Measurements from ENCODE around the gene ABCB8.
A peak's percentile ranks its signal among the peaks of the same experiment; 100 is the strongest.

Gene ABCB8

DNA sequence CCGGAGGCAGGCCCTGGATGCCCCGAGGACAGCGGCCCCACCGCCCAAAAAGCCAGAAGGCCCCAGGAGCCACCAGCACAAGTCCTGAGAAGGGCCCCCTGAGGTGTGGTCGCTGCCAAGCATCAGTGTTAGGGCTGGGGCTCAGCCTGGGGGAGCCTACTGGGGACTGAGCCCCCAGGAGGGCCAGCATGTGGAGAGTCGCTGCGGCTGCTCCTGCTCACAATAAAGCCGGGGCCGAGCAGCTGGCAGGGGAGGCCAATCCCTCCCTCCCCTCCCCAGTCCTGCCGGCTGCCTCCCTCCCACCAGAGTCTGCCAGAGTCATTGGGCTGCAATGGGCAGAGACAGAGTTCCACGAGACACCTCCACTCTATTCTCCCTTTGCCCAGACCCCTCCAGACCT lies 17.0 kb downstream of the ABCB8 start (continued):
- TF ChIP-seq, protein P1, sequence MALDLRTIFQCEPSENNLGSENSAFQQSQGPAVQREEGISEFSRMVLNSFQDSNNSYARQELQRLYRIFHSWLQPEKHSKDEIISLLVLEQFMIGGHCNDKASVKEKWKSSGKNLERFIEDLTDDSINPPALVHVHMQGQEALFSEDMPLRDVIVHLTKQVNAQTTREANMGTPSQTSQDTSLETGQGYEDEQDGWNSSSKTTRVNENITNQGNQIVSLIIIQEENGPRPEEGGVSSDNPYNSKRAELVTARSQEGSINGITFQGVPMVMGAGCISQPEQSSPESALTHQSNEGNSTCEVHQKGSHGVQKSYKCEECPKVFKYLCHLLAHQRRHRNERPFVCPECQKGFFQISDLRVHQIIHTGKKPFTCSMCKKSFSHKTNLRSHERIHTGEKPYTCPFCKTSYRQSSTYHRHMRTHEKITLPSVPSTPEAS (tag by site-specific recombination; IDR thresholded peaks at IDR 0.05), result no peak

DNA sequence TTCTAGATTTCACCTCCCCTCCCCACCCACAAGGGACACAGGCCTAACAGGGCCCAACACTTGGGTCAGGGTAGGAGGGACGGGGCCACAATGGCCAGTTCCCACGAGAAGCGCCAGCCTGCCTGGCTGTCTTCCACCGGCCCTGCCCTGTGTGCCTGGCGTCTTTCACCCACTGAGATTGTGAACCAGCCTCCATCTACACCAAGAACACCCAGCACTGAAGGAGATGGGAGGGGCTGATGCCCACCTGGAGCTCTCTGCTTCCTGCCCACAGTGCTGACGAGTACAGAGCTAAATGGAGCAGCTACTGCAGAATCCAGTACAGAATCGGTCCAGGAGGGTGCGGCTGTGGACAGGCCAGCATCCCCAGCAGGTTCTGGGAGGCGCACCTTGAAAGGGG lies 17.7 kb downstream of the ABCB8 start:
- no peak overlapping the region for H3K4me3 ChIP-seq (ENCODE audit: low read depth, low read length)
- peaks cover 0 to 36% of the 10 kb centered on the region in 2 experiments; a peak in 1 of 3 replicates for H3K36me3 ChIP-seq (ENCODE audit: control insufficient read depth in 2 of 2, insufficient read depth in 1 of 2, low read length in 2 of 2)
- CTCF ChIA-PET, result interaction anchor here (0.8 to 1.2 kb wide), 2 partner anchors 28 to 33 kb away, joined by 3 read pairs; no protein-coding TSS in a partner anchor
- POLR2A ChIA-PET, result interaction anchor here (1.4 kb wide), 1 partner anchor 18 kb away, joined by 4 read pairs; the partner anchor contains the start of gene ABCB8
- no peaks in the 10 kb centered on the region for H3K4me1 ChIP-seq (ENCODE audit: control insufficient read depth, insufficient read depth, low read length)
- no peak overlapping the region for H3K27ac ChIP-seq (ENCODE audit: extremely low read depth, low read depth, low read length)
- no peaks in the 10 kb centered on the region for H3K9me3 ChIP-seq (ENCODE audit: control insufficient read depth, insufficient read depth, low read depth, low read length)
- TF ChIP-seq ZNF501 (tag by site-specific recombination; IDR thresholded peaks at IDR 0.05) (no peak), ZNF626 (tag by site-specific recombination; IDR thresholded peaks at IDR 0.05) (no peak), ZNF19 (tag by site-specific recombination; IDR thresholded peaks at IDR 0.05; ENCODE audit: low read depth) (no peak), ZNF211 (tag by site-specific recombination; IDR thresholded peaks at IDR 0.05; ENCODE audit: low read depth) (no peak), HOXC10 (CRISPR knock-in tag; IDR thresholded peaks at IDR 0.05) (no peak), ZNF776 (tag by site-specific recombination; IDR thresholded peaks at IDR 0.05; ENCODE audit: borderline replicate concordance) (no peak)
- TF ChIP-seq, protein P2, sequence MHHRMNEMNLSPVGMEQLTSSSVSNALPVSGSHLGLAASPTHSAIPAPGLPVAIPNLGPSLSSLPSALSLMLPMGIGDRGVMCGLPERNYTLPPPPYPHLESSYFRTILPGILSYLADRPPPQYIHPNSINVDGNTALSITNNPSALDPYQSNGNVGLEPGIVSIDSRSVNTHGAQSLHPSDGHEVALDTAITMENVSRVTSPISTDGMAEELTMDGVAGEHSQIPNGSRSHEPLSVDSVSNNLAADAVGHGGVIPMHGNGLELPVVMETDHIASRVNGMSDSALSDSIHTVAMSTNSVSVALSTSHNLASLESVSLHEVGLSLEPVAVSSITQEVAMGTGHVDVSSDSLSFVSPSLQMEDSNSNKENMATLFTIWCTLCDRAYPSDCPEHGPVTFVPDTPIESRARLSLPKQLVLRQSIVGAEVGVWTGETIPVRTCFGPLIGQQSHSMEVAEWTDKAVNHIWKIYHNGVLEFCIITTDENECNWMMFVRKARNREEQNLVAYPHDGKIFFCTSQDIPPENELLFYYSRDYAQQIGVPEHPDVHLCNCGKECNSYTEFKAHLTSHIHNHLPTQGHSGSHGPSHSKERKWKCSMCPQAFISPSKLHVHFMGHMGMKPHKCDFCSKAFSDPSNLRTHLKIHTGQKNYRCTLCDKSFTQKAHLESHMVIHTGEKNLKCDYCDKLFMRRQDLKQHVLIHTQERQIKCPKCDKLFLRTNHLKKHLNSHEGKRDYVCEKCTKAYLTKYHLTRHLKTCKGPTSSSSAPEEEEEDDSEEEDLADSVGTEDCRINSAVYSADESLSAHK (tag by site-specific recombination; IDR thresholded peaks at IDR 0.05), result no peak
- TF ChIP-seq, protein P3, sequence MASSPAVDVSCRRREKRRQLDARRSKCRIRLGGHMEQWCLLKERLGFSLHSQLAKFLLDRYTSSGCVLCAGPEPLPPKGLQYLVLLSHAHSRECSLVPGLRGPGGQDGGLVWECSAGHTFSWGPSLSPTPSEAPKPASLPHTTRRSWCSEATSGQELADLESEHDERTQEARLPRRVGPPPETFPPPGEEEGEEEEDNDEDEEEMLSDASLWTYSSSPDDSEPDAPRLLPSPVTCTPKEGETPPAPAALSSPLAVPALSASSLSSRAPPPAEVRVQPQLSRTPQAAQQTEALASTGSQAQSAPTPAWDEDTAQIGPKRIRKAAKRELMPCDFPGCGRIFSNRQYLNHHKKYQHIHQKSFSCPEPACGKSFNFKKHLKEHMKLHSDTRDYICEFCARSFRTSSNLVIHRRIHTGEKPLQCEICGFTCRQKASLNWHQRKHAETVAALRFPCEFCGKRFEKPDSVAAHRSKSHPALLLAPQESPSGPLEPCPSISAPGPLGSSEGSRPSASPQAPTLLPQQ (tag by site-specific recombination; IDR thresholded peaks at IDR 0.05), result no peak
- TF ChIP-seq, protein P4, sequence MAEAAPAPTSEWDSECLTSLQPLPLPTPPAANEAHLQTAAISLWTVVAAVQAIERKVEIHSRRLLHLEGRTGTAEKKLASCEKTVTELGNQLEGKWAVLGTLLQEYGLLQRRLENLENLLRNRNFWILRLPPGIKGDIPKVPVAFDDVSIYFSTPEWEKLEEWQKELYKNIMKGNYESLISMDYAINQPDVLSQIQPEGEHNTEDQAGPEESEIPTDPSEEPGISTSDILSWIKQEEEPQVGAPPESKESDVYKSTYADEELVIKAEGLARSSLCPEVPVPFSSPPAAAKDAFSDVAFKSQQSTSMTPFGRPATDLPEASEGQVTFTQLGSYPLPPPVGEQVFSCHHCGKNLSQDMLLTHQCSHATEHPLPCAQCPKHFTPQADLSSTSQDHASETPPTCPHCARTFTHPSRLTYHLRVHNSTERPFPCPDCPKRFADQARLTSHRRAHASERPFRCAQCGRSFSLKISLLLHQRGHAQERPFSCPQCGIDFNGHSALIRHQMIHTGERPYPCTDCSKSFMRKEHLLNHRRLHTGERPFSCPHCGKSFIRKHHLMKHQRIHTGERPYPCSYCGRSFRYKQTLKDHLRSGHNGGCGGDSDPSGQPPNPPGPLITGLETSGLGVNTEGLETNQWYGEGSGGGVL (tag by site-specific recombination; IDR thresholded peaks at IDR 0.05), result no peak

DNA sequence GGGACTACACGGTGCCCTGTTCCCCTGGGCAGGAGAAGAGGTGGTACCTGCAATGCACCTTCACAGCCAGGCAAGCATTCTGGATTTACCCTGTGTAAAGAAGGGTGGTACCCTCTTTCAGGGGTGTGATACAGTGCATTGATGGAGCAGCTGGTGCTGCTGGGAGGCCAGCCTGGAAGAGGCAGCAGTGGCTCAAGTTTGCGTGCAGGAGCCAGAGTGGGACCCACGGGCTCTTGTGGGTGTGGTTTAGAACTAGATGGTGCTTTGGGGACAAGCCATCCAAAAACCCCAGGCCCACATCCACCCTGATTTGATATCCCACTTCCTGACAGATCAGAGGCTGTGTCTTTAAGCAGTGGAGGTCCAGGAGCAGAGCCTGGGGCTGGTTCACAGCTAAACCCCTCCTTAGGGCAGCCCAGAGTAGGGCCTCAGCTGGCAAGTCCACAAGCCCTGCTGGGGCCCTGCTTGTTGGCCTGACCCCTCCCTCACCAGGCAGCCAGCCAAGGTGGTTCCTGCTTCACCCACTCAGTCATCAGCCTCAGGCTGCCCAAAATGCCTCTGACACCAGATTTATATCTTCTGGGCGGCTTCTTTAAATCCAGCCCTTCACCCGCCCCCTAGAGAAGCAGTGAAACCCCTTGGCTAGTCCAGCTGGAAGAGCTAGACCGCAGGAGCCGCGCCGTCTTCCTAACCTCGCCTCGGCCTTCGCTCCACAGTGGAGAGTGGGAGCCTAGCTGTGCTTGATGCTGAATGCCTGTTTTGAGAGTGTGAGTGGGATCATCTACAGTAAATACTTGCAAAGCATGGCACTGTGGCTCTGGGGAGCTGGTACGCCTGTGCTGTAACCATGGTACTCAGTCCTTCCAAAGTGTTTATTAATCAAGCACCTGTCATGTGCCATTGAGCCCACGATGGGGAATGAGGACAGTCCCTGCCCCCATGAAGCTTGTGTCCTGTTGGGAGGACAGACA lies 18.6 kb downstream of the ABCB8 start:
- Histone ChIP-seq H3K36me3 (ENCODE audit: control insufficient read depth in 2 of 2, insufficient read depth in 1 of 2, low read length in 2 of 2) (peaks cover 0 to 27% of the 10 kb centered on the region in 2 experiments; a peak in 1 of 3 replicates), H3K27ac (ENCODE audit: extremely low read depth, low read depth, low read length) (no peak overlapping the region), H3K4me3 (ENCODE audit: low read depth, low read length) (no peak overlapping the region), H3K9me3 (ENCODE audit: control insufficient read depth, insufficient read depth, low read depth, low read length) (no peaks in the 10 kb centered on the region), H3K4me1 (ENCODE audit: control insufficient read depth, insufficient read depth, low read length) (no peaks in the 10 kb centered on the region)
- ChIA-PET CTCF (interaction anchor here (0.6 to 0.9 kb wide), 3 partner anchors 14 to 29 kb away, joined by 3 to 6 read pairs (median 3); no protein-coding TSS in a partner anchor), POLR2A (interaction anchor here (0.5 to 1.4 kb wide), 6 partner anchors 8 to 22 kb away, joined by 3 to 7 read pairs (median 4); partner anchors contain the start of genes ABCB8, ATG9B and CDK5)
- TF ChIP-seq EGR2 (tag by site-specific recombination; IDR thresholded peaks at IDR 0.05; ENCODE audit: low read depth) (peak; percentile 61), ZBTB48 (tag by site-specific recombination; IDR thresholded peaks at IDR 0.05) (peak; percentile 45), KLF10 (tag by site-specific recombination; IDR thresholded peaks at IDR 0.05) (0 out of 2 replicates have a peak, but pooled peaks have one; percentile 44), ZNF335 (tag by site-specific recombination; conservative IDR thresholded peaks at IDR 0.05) (peak; percentile 62), GLIS1 (tag by site-specific recombination; IDR thresholded peaks at IDR 0.05) (0 out of 2 replicates have a peak, but pooled peaks have one; percentile 8), HOXA7 (CRISPR knock-in tag; IDR thresholded peaks at IDR 0.05; ENCODE audit: borderline replicate concordance) (no peak), ZNF132 (tag by site-specific recombination; IDR thresholded peaks at IDR 0.05; ENCODE audit: borderline replicate concordance) (no peak), GLIS2 (tag by site-specific recombination; IDR thresholded peaks at IDR 0.05) (peak; percentile 48; the same call in 1 of the 2 replicates), SP2 (tag by site-specific recombination; IDR thresholded peaks at IDR 0.05) (0 out of 2 replicates have a peak, but pooled peaks have one; percentile 20), KLF1 (tag by site-specific recombination; IDR thresholded peaks at IDR 0.05) (peak; percentile 6; the same call in 1 of the 2 replicates), ZFP69B (tag by site-specific recombination; IDR thresholded peaks at IDR 0.05) (peak; percentile 72), SP3 (tag by site-specific recombination; IDR thresholded peaks at IDR 0.05) (0 out of 2 replicates have a peak, but pooled peaks have one; percentile 7)
- TF ChIP-seq, protein P5, sequence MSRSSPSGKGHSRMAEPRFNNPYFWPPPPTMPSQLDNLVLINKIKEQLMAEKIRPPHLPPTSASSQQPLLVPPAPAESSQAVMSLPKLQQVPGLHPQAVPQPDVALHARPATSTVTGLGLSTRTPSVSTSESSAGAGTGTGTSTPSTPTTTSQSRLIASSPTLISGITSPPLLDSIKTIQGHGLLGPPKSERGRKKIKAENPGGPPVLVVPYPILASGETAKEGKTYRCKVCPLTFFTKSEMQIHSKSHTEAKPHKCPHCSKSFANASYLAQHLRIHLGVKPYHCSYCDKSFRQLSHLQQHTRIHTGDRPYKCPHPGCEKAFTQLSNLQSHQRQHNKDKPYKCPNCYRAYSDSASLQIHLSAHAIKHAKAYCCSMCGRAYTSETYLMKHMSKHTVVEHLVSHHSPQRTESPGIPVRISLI (tag by site-specific recombination; IDR thresholded peaks at IDR 0.05), result no peak

All from HEK293 (cell line).